Measurements from ENCODE around the gene SLC16A11. TPM values are rescaled to one million over a fixed set of nuclear protein-coding genes. Genes with fewer than 3 reads are reported as not detected.
"Not testable (repeated sequence)": the region's sequence is repeated elsewhere in the genome, so short reads cannot be mapped to it uniquely, and the experiment has no call there.

SLC16A11 gene, protein sequence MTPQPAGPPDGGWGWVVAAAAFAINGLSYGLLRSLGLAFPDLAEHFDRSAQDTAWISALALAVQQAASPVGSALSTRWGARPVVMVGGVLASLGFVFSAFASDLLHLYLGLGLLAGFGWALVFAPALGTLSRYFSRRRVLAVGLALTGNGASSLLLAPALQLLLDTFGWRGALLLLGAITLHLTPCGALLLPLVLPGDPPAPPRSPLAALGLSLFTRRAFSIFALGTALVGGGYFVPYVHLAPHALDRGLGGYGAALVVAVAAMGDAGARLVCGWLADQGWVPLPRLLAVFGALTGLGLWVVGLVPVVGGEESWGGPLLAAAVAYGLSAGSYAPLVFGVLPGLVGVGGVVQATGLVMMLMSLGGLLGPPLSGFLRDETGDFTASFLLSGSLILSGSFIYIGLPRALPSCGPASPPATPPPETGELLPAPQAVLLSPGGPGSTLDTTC
- total RNA-seq (2014; rRNA removed; shearing (Covaris generic)) = not detected in 2 replicates

DNA sequence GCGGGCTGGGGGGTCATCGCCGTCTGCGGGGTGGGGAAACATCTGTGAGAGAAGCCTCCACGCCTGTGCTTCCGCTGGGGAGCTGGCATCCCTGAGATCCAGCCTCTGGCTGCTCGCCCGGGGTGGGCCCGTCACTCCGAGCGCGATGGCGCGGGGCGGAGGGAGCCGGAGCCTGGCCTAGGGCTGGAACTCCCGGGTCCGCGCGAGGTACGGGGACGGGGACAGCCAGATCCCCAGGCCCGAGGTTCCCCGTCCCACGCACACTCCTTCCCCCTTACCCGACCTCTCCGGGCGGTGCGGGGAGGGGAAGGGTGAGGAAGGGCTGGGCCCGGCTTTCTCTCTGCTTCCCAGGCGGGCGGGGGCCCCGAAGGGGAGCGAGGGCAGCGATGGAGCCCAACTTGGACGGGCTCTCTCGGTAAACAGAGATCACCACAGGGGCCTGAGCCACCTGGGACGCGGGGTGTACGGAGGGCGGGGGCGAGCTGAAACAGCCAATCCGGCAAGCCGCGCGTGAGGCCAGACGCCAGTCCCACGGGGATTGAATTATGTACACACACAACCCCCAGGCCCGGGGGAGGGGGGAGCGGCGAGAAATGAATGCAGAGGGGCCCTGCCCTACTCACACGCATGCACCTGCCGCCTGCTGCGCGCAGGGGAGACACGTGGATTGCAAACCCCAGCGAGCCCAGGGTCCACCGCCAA lies at the start of gene SLC16A11:
Gene SLC16A11 (minus strand): TSS at position 596 of the 702 bp plus-strand sequence. CDS start 579 bp downstream, at position 17.
- no peak for DNase-seq (ENCODE audit: low spot score)

DNA sequence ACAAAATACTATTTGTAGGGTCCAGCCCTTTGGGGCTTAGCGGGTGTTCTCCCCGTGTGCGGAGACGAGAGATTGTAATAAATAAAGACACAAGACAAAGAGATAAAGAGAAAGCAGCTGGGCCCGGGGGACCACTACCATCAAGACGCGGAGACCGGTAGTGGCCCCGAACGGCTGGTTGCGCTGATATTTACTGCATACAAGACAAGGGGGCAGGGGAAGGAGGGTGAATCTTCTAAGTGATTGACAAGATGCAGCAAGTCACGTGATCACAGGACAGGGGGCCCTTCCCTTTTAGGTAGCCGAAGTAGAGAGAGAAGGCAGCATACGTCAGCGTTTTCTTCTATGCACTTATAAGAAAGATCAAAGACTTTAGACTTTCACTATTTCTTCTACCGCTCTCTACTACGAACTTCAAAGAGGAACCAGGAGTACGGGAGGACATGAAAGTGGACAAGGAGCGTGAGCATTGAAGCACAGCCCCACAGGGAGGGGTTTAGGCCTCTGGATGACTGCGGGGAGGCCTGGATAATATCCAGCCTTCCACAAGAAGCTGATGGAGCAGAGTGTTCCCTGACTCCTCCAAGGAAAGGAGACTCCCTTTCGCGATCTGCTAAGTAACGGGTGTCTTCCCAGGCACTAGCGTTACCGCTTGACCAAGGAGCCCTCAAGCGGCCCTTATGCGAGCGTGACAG lies 47.6 kb upstream of the SLC16A11 start:
- DNase-seq (ENCODE audit: low spot score) = not testable (repeated sequence)

DNA sequence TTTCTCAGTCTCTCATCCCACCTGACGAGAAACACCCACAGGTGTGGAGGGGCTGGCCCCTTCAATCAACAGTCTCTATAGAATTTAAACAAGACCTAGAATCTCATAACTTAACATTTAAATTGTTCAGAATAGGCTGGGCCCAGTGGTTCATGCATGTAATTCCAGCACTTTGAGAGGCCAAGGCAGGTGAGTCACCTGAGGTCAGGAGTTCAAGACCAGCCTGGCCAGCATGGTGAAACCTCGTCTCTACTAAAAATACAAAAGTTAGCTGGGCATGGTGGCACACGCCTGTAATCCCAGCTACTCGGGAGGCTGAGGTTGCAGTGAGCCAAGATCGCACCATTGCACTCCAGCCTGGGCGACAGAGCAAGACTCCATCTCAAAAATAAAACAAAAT lies 45.7 kb upstream of the SLC16A11 start:
- not testable (repeated sequence) for DNase-seq (ENCODE audit: low spot score)

DNA sequence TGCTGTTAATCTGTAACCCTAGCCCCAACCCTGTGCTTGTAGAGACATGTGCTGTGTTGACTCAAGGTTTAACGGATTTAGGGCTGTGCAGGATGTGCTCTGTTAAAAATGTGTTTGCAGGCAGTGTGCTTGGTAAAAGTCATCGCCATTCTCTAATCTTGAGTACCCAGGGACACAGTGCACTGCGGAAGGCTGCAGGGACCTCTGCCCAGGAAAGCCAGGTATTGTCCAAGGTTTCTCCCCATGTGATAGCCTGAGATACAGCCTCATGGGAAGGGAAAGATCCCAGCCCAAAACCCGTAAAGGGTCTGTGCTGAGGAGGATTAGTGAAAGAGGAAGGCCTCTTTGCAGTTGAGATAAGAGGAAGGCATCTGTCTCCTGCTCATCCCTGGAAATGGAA lies 44.5 kb upstream of the SLC16A11 start:
- not testable (repeated sequence) for DNase-seq (ENCODE audit: low spot score)

DNA sequence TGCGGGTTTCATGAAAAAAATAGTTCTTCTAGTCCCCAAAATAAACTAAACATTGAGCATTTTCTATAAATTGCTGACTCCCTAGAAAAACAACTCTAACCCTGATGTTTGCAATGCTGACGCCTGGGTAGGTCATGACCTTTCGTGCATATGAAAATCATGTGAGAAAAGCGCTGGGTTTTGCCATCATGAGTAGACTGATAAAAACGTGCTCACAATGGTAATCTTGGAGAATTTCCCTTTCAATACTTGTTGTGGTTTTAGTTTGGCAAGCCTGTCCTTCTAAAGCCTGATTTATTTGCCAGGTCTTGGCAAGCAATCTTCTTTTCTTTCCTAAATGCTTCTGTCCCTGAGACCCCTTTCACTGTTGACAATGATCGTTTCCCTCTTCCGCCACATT lies 40.2 kb upstream of the SLC16A11 start:
- no peak for DNase-seq (ENCODE audit: low spot score)

DNA sequence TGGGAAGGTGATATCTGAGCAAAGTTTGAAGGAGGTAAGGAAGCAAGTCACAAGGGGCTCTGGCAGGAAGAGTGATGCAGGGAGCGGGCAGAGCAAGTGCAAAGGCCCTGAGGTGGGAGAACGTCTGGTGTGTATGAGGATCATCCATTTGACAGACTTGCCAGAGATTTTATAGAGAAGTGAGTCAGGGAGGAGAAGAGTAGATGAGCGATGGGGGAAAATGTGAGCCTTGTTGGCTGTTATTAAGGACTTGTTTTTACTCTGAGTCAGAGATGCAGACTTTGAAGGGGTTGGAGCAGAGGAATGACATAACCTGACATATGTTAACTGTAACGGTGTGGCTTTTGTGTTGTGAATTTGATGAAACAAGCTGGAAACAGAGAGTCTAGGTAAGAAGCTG lies 39.7 kb upstream of the SLC16A11 start:
- no peak for DNase-seq (ENCODE audit: low spot score)

DNA sequence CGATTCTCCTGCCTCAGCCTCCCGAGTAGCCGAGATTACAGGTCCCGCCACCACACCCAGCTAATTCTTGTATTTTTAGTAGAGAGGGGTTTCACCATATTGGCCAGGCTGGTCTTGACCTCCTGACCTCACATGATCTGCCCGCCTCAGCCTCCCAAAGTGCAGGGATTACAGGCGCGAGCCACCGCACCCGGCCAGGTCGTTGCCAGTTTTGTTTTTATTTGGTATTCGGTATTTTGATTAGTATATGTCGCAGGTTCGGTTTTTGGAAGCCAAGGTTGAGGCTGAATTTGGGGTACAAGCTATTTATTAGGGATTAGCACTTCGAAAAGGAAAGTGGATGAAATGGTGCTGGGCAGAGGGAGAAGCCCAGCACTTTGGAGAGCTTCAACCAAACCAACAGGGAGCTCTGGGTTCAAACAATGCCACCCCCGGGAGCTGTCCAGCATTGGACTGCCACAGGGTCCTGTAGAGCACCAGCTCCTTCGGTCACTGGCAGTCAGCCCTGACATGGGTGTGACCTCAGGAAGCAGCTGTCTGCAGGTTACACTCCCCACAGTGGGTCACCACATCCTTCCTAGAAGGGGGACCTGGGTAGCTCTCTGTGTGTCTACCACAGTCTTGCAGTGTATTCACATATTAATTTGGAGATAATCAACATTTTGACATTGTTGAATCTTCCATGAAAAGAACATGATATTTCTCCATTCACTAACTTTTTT lies 37.6 kb upstream of the SLC16A11 start:
- DNase-seq (ENCODE audit: low spot score) = no peak

DNA sequence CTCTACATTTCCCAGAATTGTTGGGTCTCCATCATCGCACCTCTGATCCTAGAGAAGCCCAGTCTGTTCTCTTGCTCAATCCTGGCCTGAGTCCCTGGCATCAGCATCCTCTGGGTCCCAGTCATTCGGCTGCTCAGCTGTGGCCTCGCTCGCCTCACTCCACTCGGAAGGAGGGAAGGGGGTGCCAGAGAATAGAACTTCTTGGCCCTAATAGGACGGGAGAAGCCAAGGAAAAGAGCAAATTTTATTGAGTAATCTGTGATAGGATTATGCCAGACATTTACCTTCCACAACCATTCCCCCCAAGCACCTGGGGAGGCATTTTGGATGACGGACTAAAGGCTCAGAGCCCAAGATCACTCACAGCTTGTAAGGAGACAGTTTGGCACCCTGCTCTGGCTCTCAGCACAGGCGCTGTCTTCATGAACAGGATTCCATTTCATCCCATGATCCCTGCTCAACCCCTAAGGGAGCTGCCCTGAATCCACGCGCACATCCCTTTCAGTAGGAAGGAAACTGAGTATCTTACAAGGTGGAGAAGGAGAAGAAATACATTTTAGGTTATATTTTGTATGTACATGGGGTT lies 36.7 kb upstream of the SLC16A11 start:
- no peak for DNase-seq (ENCODE audit: low spot score)

DNA sequence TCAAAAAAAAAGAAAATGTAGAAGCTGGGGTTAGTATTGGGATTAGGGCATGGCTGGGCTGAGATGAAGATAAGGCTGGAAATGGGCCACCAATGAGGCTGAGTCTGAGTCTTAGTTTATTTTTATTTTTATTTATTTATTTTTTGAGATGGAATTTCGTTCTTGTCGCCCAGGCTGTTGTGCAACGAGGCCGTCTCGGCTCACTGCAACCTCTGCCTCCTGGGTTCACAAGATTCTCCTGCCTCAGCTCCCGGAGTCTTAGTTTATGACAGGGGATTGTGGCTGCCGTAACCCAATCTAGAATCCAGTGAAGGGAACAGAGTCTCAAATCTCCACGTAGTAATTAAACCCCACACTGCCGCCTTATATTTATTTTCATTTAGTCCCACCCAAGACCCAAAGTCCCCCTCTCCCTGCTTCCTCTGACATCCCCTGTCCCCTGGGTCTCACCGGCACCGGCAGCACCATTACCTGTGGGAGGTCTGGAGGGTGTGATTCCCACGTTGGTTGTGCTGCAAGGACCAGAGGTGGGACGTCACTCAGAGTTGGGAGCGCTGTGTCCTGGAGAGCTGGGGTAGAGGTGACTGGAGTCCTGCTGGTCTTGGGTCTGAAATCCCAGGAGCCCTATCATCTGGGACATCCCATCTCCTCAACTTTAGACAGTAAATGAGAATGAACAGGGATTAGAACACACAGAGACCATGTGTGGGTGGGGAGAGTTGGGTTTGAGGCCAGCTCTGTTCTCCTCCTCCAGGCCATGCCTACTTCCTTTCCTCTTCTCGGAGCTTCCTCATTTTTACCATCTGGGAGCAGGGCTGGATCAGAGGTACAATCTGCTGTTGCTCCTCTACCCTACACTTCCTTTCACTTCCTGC lies 35.9 kb upstream of the SLC16A11 start, which contains the start of gene CLEC10A:
Gene CLEC10A (minus strand): TSS at position 671 of the 875 bp plus-strand sequence. CDS start 1,439 bp downstream, outside the sequence.
- DNase-seq (ENCODE audit: low spot score) = no peak

DNA sequence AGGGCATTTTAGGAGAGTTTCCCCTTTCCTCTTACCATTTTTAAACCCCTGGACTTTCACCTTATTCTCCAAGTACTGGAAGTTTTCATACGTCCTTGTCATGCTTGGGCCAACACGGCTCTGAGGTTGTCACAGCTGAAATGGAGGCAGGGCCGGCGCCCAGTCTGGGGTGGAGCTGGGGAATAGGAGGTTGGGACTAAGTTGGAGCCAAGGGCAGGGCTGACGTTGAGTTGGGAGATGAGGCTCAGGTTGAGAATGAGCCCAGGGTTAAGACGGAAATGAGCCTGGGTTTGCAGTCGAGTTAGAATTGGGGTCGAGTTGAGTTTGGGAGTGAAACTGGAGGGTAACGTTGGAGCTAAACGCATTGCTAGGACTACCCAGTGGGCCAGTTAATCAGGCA lies 34.8 kb upstream of the SLC16A11 start:
- DNase-seq (ENCODE audit: low spot score) = no peak

DNA sequence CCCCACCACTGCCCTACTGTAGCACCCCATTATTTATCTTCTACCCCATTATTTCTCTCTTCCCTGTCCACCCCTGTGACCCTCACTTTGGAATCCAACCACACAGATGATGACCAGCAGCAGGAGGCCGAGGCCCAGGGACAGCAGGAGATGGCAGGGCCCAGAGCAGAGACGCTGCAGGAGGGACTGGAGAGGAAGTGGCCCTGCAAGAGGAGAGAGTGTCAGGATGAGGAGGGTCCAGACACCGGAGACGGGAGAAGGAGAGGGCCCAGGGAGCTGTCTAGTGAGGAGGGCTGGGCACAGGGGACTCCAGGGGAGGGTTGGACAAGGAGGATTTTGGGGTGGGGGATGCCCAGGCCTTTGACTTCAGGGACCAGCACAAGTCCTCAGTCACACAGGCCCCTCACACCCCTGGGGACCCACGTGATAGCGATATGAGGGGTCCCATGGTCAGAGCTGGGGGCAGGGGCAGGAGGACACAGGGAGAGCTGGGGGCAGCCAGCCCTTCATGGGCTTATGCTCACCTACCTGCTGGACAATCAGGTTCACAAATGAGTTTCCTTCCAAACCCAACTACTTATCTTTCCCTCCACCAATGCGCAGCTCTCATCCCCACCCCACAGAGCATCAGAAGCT lies 34.1 kb upstream of the SLC16A11 start:
- DNase-seq (ENCODE audit: low spot score) = no peak

DNA sequence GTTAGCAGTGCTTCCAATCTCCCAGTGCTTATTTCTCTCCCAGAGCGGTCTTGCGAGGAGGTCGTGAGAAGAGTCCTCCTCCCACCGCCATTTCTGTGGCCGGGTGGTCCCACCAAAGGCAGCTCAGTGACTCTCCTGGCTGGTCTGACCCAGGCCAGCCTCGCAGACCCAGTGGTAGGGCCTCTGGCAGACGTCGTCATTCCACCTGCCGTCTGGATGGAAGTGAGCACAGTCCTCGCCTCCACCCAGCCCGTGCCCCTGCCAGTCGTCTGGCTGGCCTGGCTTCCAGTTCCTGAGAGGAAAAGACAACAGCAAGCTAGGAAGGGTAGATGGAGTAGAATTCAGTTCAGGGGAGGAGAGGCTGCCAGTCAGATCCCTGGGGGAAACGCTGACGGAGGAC lies 31.0 kb upstream of the SLC16A11 start:
- DNase-seq (ENCODE audit: low spot score) = no peak

DNA sequence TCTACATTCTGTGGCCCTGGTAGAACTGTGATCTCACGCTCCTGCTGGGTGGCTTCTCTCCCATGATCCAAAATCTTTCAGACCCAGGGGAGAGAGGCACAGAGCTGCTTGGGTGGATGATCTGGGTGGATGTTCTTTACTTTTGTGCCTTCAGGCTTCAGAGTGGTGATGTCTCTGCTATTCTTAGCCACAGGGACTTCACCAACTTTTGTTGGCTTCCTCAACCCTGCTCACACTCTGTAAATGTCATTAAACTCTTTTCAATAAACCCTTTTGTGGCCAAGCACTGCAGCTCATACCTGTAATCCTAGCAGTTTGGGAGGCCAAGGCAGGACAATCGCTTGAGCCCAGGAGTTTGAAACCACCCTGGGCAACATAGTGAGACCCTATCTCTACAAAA lies 28.5 kb upstream of the SLC16A11 start:
- DNase-seq (ENCODE audit: low spot score) = no peak

DNA sequence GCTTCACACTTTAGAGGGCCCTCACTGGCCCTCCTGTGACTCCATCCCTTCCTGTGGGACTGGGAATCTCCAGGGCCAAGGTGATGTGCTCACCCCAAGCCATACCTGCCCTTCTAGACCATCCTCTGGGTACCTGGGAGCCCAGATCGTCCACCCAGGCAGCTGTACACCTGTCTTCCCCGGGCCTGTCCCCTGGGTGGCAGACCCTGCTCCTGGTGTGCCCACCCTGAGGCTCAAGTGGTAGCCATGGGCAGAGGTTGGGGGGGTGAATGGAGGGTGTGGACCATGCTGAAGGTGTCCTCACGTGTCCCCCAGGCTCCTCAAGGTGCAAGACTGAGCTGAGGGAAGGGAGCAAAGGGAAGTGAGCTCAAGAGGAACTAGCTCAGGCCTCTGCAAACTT lies 26.8 kb upstream of the SLC16A11 start:
- no peak for DNase-seq (ENCODE audit: low spot score)

DNA sequence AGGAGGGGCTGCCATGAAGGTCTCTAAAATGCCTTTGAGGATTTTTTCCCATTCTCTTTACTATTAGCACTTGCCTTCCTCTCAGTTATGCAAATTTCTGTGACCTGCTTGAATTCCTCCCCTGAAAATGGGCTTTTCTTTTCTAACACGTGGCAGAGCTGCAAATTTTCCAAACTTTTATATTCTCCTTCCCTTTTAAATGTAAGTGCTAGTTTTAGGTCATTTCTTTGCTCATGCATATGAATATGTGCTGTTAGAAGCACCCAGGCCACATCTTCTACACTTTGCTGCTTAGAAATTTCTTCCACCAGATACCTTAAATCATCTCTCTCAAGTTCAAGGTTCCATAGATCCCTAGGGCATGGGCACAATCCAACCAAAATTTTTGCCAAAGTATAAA lies 24.4 kb upstream of the SLC16A11 start:
- DNase-seq (ENCODE audit: low spot score) = no peak

DNA sequence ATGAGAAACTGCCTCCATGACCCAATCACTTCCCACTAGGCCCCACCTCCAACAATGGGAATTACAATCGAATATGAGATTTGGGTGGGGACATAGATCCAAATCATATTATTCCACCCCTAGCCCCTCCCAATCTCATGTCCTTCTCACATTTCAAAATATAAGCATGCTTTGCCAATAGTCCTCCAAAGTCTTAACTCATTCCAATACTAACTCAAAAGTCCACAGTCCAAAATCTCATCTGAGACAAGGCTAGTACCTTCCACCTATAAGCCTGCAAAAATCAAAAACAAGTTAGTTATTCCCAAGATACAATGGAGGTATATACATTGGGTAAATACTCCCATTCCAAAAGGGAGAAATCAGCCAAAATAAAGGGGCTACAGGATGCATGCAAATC lies 23.3 kb upstream of the SLC16A11 start:
- no peak for DNase-seq (ENCODE audit: low spot score)

DNA sequence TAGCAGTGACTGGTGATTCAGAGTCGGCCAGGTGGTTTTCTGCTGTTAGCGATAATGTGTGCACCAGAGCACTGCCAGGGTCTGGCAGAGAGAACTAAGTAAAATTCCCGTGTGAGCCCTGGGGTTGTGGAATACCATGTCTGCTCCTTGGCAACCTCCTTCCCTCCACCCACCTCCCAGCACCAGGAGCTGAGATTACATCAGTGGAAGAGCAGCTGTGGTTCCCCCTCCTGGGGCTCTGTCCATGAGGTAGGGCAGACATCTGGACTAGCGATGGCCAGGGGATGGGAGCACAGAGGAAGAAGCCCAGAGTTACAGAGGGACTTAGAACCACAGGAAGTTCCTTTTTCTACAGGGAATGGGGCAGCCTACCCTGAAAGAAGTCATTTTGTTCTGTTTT lies 20.4 kb upstream of the SLC16A11 start:
- no peak for DNase-seq (ENCODE audit: low spot score)

DNA sequence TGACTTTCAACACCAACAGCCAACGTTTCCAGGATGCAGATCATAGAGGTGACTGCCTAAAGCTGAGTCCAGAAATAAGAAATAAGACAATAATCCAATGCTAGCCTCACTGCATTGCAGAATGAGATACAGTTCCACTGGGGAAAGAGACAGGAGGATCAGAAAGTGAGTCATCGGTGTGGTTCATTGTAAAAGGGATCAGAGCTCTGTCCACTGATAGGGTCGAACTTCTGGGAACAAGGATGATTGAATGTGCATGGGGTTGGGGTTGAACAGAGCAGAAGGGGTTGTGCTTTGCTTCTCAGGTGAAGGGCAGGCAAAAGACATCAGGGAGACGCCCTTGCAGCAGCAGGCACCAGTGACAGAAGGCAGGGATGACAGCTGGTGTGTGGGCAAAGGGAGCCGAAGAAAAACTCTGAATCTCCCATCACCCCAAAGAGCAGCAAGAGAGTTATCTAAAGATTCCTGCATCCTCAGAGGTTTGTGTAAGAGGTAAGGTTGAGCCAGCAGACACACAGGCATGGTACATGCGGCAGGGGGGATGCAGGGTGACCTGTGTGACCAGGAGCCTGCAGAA lies 19.7 kb upstream of the SLC16A11 start:
- DNase-seq (ENCODE audit: low spot score) = no peak
